ENCODE data around the gene PHF20. TPM values are rescaled to one million over a fixed set of nuclear protein-coding genes. Genes with fewer than 3 reads are reported as not detected.

Gene PHF20
- polyA plus RNA-seq, 1 donor (not counting 4 experiments of a cell fraction or from before 2014, with no cell fraction given) = 31.9 TPM

DNA sequence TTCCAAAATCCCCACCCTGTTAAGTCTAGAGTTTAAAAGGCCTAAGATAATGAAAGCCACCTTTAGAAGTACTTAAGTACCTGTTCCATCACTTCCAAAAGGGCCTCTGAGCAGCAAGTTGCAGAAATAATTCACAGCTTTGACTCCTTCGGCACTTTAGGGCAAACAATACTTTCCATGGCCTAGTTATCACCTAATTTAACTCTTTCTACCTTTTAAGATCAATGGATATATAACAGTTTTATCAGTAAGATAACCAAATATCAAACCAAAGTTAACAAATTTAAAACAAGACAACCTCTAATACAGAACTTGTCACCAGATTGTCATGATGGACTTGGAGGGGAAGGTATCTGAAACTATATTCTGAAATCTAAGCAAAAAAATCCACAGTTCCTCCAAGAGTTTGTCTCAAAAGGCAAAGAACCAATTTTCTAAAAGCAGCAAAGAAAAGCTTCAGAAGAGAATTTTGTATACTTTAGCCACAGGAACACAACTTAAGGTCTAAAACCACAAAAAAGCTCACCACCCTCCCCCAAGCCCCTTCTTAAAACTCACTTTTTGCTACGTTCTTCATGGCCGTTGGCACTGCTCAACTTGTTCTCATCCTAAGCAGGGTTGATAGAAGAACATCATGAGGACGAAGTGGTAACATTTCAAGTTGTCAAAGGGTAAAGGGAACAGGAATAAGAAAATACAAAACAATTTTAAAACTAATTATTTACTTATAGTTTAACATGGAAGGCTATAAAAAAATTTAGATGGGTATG, 33.2 kb upstream of the PHF20 start:
- TF ChIP-seq, protein P1, sequence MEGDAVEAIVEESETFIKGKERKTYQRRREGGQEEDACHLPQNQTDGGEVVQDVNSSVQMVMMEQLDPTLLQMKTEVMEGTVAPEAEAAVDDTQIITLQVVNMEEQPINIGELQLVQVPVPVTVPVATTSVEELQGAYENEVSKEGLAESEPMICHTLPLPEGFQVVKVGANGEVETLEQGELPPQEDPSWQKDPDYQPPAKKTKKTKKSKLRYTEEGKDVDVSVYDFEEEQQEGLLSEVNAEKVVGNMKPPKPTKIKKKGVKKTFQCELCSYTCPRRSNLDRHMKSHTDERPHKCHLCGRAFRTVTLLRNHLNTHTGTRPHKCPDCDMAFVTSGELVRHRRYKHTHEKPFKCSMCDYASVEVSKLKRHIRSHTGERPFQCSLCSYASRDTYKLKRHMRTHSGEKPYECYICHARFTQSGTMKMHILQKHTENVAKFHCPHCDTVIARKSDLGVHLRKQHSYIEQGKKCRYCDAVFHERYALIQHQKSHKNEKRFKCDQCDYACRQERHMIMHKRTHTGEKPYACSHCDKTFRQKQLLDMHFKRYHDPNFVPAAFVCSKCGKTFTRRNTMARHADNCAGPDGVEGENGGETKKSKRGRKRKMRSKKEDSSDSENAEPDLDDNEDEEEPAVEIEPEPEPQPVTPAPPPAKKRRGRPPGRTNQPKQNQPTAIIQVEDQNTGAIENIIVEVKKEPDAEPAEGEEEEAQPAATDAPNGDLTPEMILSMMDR (optimal IDR thresholded peaks at IDR 0.05 in 1 of 3, IDR thresholded peaks at IDR 0.05 in 1 of 3, conservative IDR thresholded peaks at IDR 0.05 in 1 of 3; ENCODE audit: extremely low read depth in 1 of 3, insufficient read depth in 2 of 3, low read length in 3 of 3) = no peak
- no peak for TF ChIP-seq EZH2 (IDR thresholded peaks at IDR 0.05; ENCODE audit: low read length)
- Histone ChIP-seq H2AFZ (ENCODE audit: control insufficient read depth, low read length) (no peak overlapping the region), H3K27me3 (ENCODE audit: control insufficient read depth, extremely low read depth, insufficient read depth, low read length) (no peaks in the 10 kb centered on the region), H3K4me2 (ENCODE audit: control insufficient read depth, extremely low read depth, insufficient read depth, low read depth, low read length) (peak overlapping the region; percentile 99), H3K79me2 (ENCODE audit: control insufficient read depth, insufficient read depth, low read length) (peaks cover 86% of the 10 kb centered on the region), H3K9me3 (ENCODE audit: control insufficient read depth, low read depth, low read length) (no peaks in the 10 kb centered on the region), H3K4me3 (ENCODE audit: control insufficient read depth in 2 of 3, extremely low read depth in 1 of 3, insufficient read depth in 2 of 3, low read depth in 1 of 3, low read length in 3 of 3) (peak overlapping the region in 1 of 3 experiments; percentile 81), H3K4me1 (ENCODE audit: control insufficient read depth, extremely low read depth, insufficient read depth, low read length) (peaks cover 39% of the 10 kb centered on the region), H3K36me3 (ENCODE audit: control insufficient read depth in 2 of 2, extremely low read depth in 1 of 2, insufficient read depth in 2 of 2, low read length in 2 of 2) (peaks cover 18 to 45% of the 10 kb centered on the region in 2 experiments), H3K27ac (ENCODE audit: control insufficient read depth, insufficient read depth, low read length) (no peak overlapping the region), H3K9ac (ENCODE audit: control insufficient read depth, extremely low read depth, insufficient read depth, low read length) (peak overlapping the region; percentile 30), H4K20me1 (ENCODE audit: control insufficient read depth, extremely low read depth, insufficient read depth, low read length) (peaks cover 52% of the 10 kb centered on the region), H3K9me1 (ENCODE audit: control insufficient read depth, extremely low read depth, insufficient read depth, low read length) (peaks cover 8% of the 10 kb centered on the region)
- DNase-seq (ENCODE audit: low read depth, low spot score) (no peak), FAIRE-seq (no peak)
- dilution Hi-C loops (cut with MboI; ENCODE audit: extremely low pct_ligation_motif_present, low sequenced_read_pairs) = no loop called here

DNA sequence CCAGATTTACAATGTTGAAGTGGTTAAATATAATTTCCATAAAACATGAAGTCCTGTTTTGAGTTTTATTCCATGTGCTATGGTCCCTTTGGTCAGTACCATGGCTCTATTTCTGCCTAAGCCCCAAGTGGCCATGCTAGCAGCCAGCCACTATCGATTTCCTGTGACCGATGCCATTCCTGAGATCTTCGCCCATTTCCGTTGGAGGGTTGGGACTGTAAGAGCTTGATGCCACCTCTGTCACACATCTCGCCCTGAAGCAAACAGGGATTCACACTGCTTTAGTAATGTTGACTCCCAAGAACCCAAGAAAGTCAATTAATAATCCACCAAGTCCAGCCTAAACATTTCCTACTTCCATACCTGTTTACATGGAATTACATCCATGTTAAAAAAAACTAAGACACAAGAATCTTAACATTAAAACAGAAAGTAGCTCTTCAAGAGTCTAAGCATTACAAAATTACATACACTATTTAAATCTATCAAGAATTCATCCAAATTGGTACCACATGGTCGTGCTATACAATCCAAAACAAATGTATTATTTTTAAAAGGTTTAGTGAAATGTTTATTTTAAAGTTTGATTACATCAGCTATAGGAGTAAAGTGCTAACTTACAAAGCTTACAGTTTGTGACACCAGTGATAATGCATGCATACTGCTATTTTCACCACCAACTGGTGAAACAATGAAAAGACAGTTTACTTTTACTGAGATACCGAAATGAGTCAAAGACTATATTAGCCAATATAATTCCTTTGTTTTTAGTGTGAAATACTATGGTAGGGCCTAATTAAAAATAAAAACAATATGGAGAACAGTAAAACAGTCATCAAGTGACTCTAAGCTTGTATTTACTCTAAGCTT, 32.3 kb upstream of the PHF20 start:
- peaks cover 77% of the 10 kb centered on the region for H3K79me2 ChIP-seq (ENCODE audit: control insufficient read depth, insufficient read depth, low read length)
- H3K9ac ChIP-seq (ENCODE audit: control insufficient read depth, extremely low read depth, insufficient read depth, low read length) = peak overlapping the region; percentile 99
- dilution Hi-C loops (cut with MboI; ENCODE audit: extremely low pct_ligation_motif_present, low sequenced_read_pairs) = no loop called here
- H3K9me3 ChIP-seq (ENCODE audit: control insufficient read depth, low read depth, low read length) = no peaks in the 10 kb centered on the region
- peak overlapping the region; percentile 98 for H3K27ac ChIP-seq (ENCODE audit: control insufficient read depth, insufficient read depth, low read length)
- peaks cover 47% of the 10 kb centered on the region for H4K20me1 ChIP-seq (ENCODE audit: control insufficient read depth, extremely low read depth, insufficient read depth, low read length)
- no peak for FAIRE-seq
- peaks cover 15 to 38% of the 10 kb centered on the region in 2 experiments for H3K36me3 ChIP-seq (ENCODE audit: control insufficient read depth in 2 of 2, extremely low read depth in 1 of 2, insufficient read depth in 2 of 2, low read length in 2 of 2)
- H3K9me1 ChIP-seq (ENCODE audit: control insufficient read depth, extremely low read depth, insufficient read depth, low read length) = peaks cover 8% of the 10 kb centered on the region
- H3K4me1 ChIP-seq (ENCODE audit: control insufficient read depth, extremely low read depth, insufficient read depth, low read length) = peaks cover 39% of the 10 kb centered on the region
- no peak for DNase-seq (ENCODE audit: low read depth, low spot score)
- no peaks in the 10 kb centered on the region for H3K27me3 ChIP-seq (ENCODE audit: control insufficient read depth, extremely low read depth, insufficient read depth, low read length)
- peak overlapping the region; percentile 99 for H3K4me2 ChIP-seq (ENCODE audit: control insufficient read depth, extremely low read depth, insufficient read depth, low read depth, low read length)
- no peak overlapping the region for H2AFZ ChIP-seq (ENCODE audit: control insufficient read depth, low read length)
- peak overlapping the region; percentile 69 to 86 (median 81) for H3K4me3 ChIP-seq (ENCODE audit: control insufficient read depth in 2 of 3, extremely low read depth in 1 of 3, insufficient read depth in 2 of 3, low read depth in 1 of 3, low read length in 3 of 3)
- TF ChIP-seq, protein P1 (optimal IDR thresholded peaks at IDR 0.05 in 1 of 3, IDR thresholded peaks at IDR 0.05 in 1 of 3, conservative IDR thresholded peaks at IDR 0.05 in 1 of 3; ENCODE audit: extremely low read depth in 1 of 3, insufficient read depth in 2 of 3, low read length in 3 of 3) = peak in 1 of 3 experiments; percentile 11
- no peak for TF ChIP-seq EZH2 (IDR thresholded peaks at IDR 0.05; ENCODE audit: low read length)
